HCT116 (cell line): ENCODE results near the gene TCAP. TPM values are rescaled to one million over a fixed set of nuclear protein-coding genes. Genes with fewer than 3 reads are reported as not detected.
A peak's percentile ranks its signal among the peaks of the same experiment; 100 is the strongest.

ENCODE experiments used
- ATAC-seq: fragments of 200-7000 bp; cut with Tn5 transposase; 2 replicates; pipeline ENCODE4 v1.9.1; 2020; ENCODE audit warnings: mild to moderate bottlenecking, moderate library complexity
- Bru-seq: library from RNA; stranded (reverse); fragments of 400-500 nt; gene quantifications from one replicate; lab custom pipeline; 2021; lab: Mats Ljungman, UMichigan
- BruChase-seq, 2 experiments: library from RNA; stranded (reverse); fragments of 400-500 nt; gene quantifications; one replicate each; lab custom pipeline; 2021; lab: Mats Ljungman, UMichigan
- BruUV-seq: library from RNA; stranded (reverse); fragments of 400-500 nt; replicated peaks from 2 replicates; lab custom pipeline; 2021; lab: Mats Ljungman, UMichigan
- CTCF ChIA-PET: fragments of 300-600 bp; sonication (Branson Sonifier 250); formaldehyde crosslinking; loops from one replicate; lab custom pipeline; 2021; ENCODE audit warnings: antibody characterized with exemption; lab: Charles Lee
- POLR2A ChIA-PET: fragments of 300-600, 350-600 bp; sonication (Branson Sonifier 250); formaldehyde crosslinking; loops from one replicate; lab custom pipeline; 2021; ENCODE audit warnings: antibody characterized with exemption; lab: Charles Lee
- RAD21 ChIA-PET, 2 experiments: fragments of 300-600 bp; sonication (Branson Sonifier 250); formaldehyde crosslinking; loops; one replicate each; lab custom pipeline; 2023; ENCODE audit warnings: low total read pairs in 2 of 2; ENCODE audit not compliant: uncharacterized antibody in 2 of 2, unreplicated experiment in 2 of 2, low non-redundant PET in 1 of 2; lab: Charles Lee
- DNase-seq: peaks from one replicate; pipeline ENCODE4 v3.0.0-alpha.2; 2010; ENCODE audit warnings: low read depth, low spot score
- H2AFZ ChIP-seq: fragments of 200-600 bp; shearing (Covaris generic), sonication (generic); 2 replicates; pipeline ENCODE4 v1.6.1; 2017; ENCODE audit warnings: low read depth, mixed run types, mixed read lengths, antibody characterized with exemption, low read length; ENCODE audit not compliant: poor library complexity, severe bottlenecking
- H3K27ac ChIP-seq: 2 replicates; pipeline ENCODE4 v1.5.1; 2012; ENCODE audit warnings: low read depth, low read length
- H3K27me3 ChIP-seq: fragments of 200-600 bp; sonication (generic); 2 replicates; pipeline ENCODE4 v1.6.1; 2016; ENCODE audit warnings: mixed run types, low read length, mixed read lengths; ENCODE audit not compliant: insufficient read depth
- H3K36me3 ChIP-seq, 2 experiments: fragments of 200-500 bp in 1 of 2; fragments of 200-600 bp in 1 of 2; sonication (Bioruptor generic) in 1 of 2; sonication (generic) in 1 of 2; 2 replicates each; pipeline versions ENCODE4 v1.5.1 to v1.6.1; 2014 to 2016; ENCODE audit warnings: low read length in 2 of 2, inconsistent platforms in 1 of 2, mixed read lengths in 1 of 2, mixed run types in 1 of 2; ENCODE audit not compliant: insufficient read depth in 2 of 2, control insufficient read depth in 1 of 2
- H3K4me1 ChIP-seq, 2 experiments: fragments of 200-600 bp in 1 of 2; sonication (generic) in 1 of 2; 2 replicates each; pipeline versions ENCODE4 v1.5.1 to v1.6.1; 2012 to 2017; ENCODE audit warnings: low read length in 2 of 2, inconsistent platforms in 1 of 2, mild to moderate bottlenecking in 1 of 2, mixed read lengths in 1 of 2, mixed run types in 1 of 2, moderate library complexity in 1 of 2; ENCODE audit not compliant: insufficient read depth in 2 of 2, control insufficient read depth in 1 of 2
- H3K4me2 ChIP-seq: fragments of 200-600 bp; sonication (generic); 2 replicates; pipeline ENCODE4 v1.6.1; 2017; ENCODE audit warnings: mixed run types, low read length, mixed read lengths
- H3K4me3 ChIP-seq, 2 experiments: fragments of 200-600 bp in 1 of 2; sonication (generic) in 1 of 2; replicated peaks in 1 of 2; 2 replicates each; pipeline ENCODE4 v1.5.1; 2011 to 2016; ENCODE audit warnings: low read length in 2 of 2, control low read depth in 1 of 2, low read depth in 1 of 2, mild to moderate bottlenecking in 1 of 2, mixed read lengths in 1 of 2, mixed run types in 1 of 2
- H3K79me2 ChIP-seq: fragments of 200-600 bp; sonication (generic); 2 replicates; pipeline ENCODE4 v1.6.1; 2017; ENCODE audit warnings: mild to moderate bottlenecking, mixed run types, low read length, moderate library complexity, mixed read lengths; ENCODE audit not compliant: insufficient read depth
- H3K9ac ChIP-seq: fragments of 200-600 bp; sonication (generic); 2 replicates; pipeline ENCODE4 v1.6.1; 2016; ENCODE audit warnings: low read length, mixed read lengths
- H3K9me2 ChIP-seq: fragments of 200-600 bp; sonication (generic), shearing (Covaris generic); 2 replicates; pipeline ENCODE4 v1.6.1; 2017; ENCODE audit warnings: mixed run types, mild to moderate bottlenecking, moderate library complexity; ENCODE audit not compliant: insufficient read depth
- H3K9me3 ChIP-seq, 2 experiments: fragments of 200-500 bp in 1 of 2; fragments of 200-600 bp in 1 of 2; sonication (Bioruptor generic) in 1 of 2; sonication (generic) in 1 of 2; 2 replicates each; pipeline ENCODE4 v1.6.1; 2014 to 2017; ENCODE audit warnings: low read length in 2 of 2, mixed read lengths in 2 of 2, inconsistent platforms in 1 of 2, low read depth in 1 of 2, mild to moderate bottlenecking in 1 of 2, mixed run types in 1 of 2, moderate library complexity in 1 of 2; ENCODE audit not compliant: control insufficient read depth in 1 of 2, insufficient read depth in 1 of 2
- H4K20me1 ChIP-seq: fragments of 200-600 bp; sonication (generic), shearing (Covaris generic); 2 replicates; pipeline ENCODE4 v1.6.1; 2017; ENCODE audit warnings: mixed run types, mild to moderate bottlenecking, moderate library complexity; ENCODE audit not compliant: insufficient read depth
- ATF3 ChIP-seq: IDR thresholded peaks from 2 replicates; pipeline ENCODE4 v1.6.1; 2012
- CTCF ChIP-seq, 3 experiments: fragments of 200-600 bp in 1 of 3; sonication (generic) in 1 of 3; IDR thresholded peaks in 2 of 3; conservative IDR thresholded peaks in 1 of 3; 2 replicates each; pipeline ENCODE4 v1.5.1; 2012 to 2017; ENCODE audit warnings: low read depth in 2 of 3, low read length in 2 of 3, antibody characterized with exemption in 1 of 3, borderline replicate concordance in 1 of 3, control low read depth in 1 of 3, mild to moderate bottlenecking in 1 of 3, mixed read lengths in 1 of 3, mixed run types in 1 of 3, moderate library complexity in 1 of 3; ENCODE audit not compliant: insufficient read depth in 1 of 3
- EGR1 ChIP-seq: IDR thresholded peaks from 2 replicates; pipeline ENCODE4 v1.6.1; 2012; ENCODE audit warnings: low read depth
- JUND ChIP-seq: IDR thresholded peaks from 2 replicates; pipeline ENCODE4 v1.6.1; 2012
- MAX ChIP-seq: IDR thresholded peaks from 2 replicates; pipeline ENCODE4 v1.6.1; 2012
- SIN3A ChIP-seq: IDR thresholded peaks from 2 replicates; pipeline ENCODE4 v1.6.1; 2012; ENCODE audit warnings: low read depth
- TCF7L2 ChIP-seq: IDR thresholded peaks from 2 replicates; pipeline ENCODE4 v1.7.0; 2011; ENCODE audit warnings: borderline replicate concordance, inconsistent platforms; ENCODE audit not compliant: insufficient read depth, insufficient read length; ENCODE audit errors: extremely low read depth
- ZBTB33 ChIP-seq: IDR thresholded peaks from 2 replicates; pipeline ENCODE4 v1.6.1; 2011; ENCODE audit warnings: mild to moderate bottlenecking, low read length, moderate library complexity; ENCODE audit not compliant: insufficient replicate concordance; ENCODE audit errors: extremely low read depth
- intact Hi-C: fragments of 100-400 bp; cut with micrococcal nuclease; formaldehyde crosslinking; loops from 2 replicates; pipeline ENCODE4 v1.10.0; 2022
- long read RNA-seq: library from polyadenylated mRNA; unstranded; transcript quantifications from one replicate; pipeline ENCODE4 v2.0.0, GENCODE V29; 2021; ENCODE audit not compliant: unreplicated experiment
- polyA plus RNA-seq: library from polyadenylated mRNA; unstranded; fragments of >200 nt; gene quantifications from 2 replicates; pipeline ENCODE4 v1.2.1, GENCODE V29; 2012; ENCODE audit warnings: missing spikeins
- total RNA-seq: library from RNA; stranded (reverse); gene quantifications from one replicate; pipeline ENCODE4 v1.2.1, GENCODE V29; 2021; ENCODE audit not compliant: unreplicated experiment

Gene TCAP
- total RNA-seq (1.5 TPM), Bru-seq, nascent RNA (percentile 28 among the genes with signal in this experiment), BruChase-seq, experiment 1, labeled RNA remaining after a 6-hour chase (percentile 73 among the genes with signal in this experiment), BruChase-seq, experiment 2, labeled RNA remaining after a 2-hour chase (percentile 58 among the genes with signal in this experiment)
- polyA plus RNA-seq, result 0.77 and 1.0 TPM in 2 replicates
- long read RNA-seq, partial matches to known transcripts, result 0 of 1 reads
- long read RNA-seq, other reads (novel, unspliced or antisense), result 1 of 1 reads

- intact Hi-C loops, result no loop called here
- no peak for ATAC-seq
- RAD21 ChIA-PET, result interaction anchor here in 1 of 2 experiments (1.5 kb wide), 1 partner anchor 33 kb away, joined by 3 read pairs; no protein-coding TSS in a partner anchor
- POLR2A ChIA-PET, result no interaction called here
- H2AFZ ChIP-seq, result no peak within 1 kb of the TSS
- no peaks in the 10 kb centered on the region for H3K9me2 ChIP-seq
- H3K27ac ChIP-seq, result peak within 1 kb of the TSS; percentile 64
- peak within 1 kb of the TSS; percentile 57 for H3K9ac ChIP-seq
- H3K27me3 ChIP-seq, result no peaks in the 10 kb centered on the region
- TF ChIP-seq TCF7L2 (no peak), MAX (no peak)
- no peaks in the 10 kb centered on the region for H4K20me1 ChIP-seq
- CTCF ChIA-PET, result interaction anchor here (1.2 to 1.4 kb wide), 2 partner anchors 11 to 43 kb away, joined by 4 to 6 read pairs; no protein-coding TSS in a partner anchor
- peak within 1 kb of the TSS; percentile 94 for H3K4me2 ChIP-seq
- BruUV-seq, result no TSS peak
- H3K9me3 ChIP-seq, result no peaks in the 10 kb centered on the region
- peaks cover 0 to 5% of the 10 kb centered on the region in 2 experiments; a peak in 1 of 4 replicates for H3K36me3 ChIP-seq
- no peaks in the 10 kb centered on the region for H3K79me2 ChIP-seq
- H3K4me3 ChIP-seq, result peak within 1 kb of the TSS in 1 of 2 experiments; percentile 58; a peak in 2 of 4 replicates
- no peak for DNase-seq
- peaks cover 26 to 37% of the 10 kb centered on the region in 2 experiments for H3K4me1 ChIP-seq
These were observed at the start of gene TCAP for GRCh38 chr17:39664581-39665561. TSS of gene TCAP (plus strand) at chr17:39665349. CDS start at chr17:39665360, 11 bp downstream.

GRCh38 chr17:39615434-39615833, 49.7 kb upstream of the TCAP start:
- RAD21 ChIA-PET, result no interaction called here
- TF ChIP-seq ATF3 (no peak), SIN3A (no peak), JUND (no peak), EGR1 (no peak), ZBTB33 (no peak), MAX (no peak), CTCF (IDR thresholded peaks at IDR 0.05 in 2 of 3, conservative IDR thresholded peaks at IDR 0.05 in 1 of 3; ENCODE audit: borderline replicate concordance in 1 of 3, insufficient read depth in 1 of 3, low read depth in 2 of 3, low read length in 2 of 3) (no peak)

More at GRCh38 chr17:39615434-39615833, 49.7 kb upstream of the TCAP start:
- POLR2A ChIA-PET, result no interaction called here
- H4K20me1 ChIP-seq, result no peaks in the 10 kb centered on the region
- H3K4me2 ChIP-seq, result no peak overlapping the region
- H3K79me2 ChIP-seq, result no peaks in the 10 kb centered on the region
- H3K4me3 ChIP-seq, result no peak overlapping the region
- no peaks in the 10 kb centered on the region for H3K9me3 ChIP-seq
- DNase-seq (no peak), ATAC-seq (no peak)
- H3K27ac ChIP-seq, result no peak overlapping the region
- BruUV-seq, result no TSS peak
- no peak overlapping the region for H3K9ac ChIP-seq
- peaks cover 12 to 17% of the 10 kb centered on the region in 2 experiments; a peak in 3 of 4 replicates for H3K4me1 ChIP-seq
- no peak overlapping the region for H2AFZ ChIP-seq
- intact Hi-C loops, result no loop called here
- no peaks in the 10 kb centered on the region for H3K9me2 ChIP-seq
- H3K27me3 ChIP-seq, result no peaks in the 10 kb centered on the region
- no peaks in the 10 kb centered on the region for H3K36me3 ChIP-seq
- CTCF ChIA-PET, result interaction anchor here (2.2 kb wide), 1 partner anchor 8 kb away, joined by 11 read pairs; no protein-coding TSS in a partner anchor
